ENCODE results near the gene PBX1. TPM values are rescaled to one million over a fixed set of nuclear protein-coding genes. Genes with fewer than 3 reads are reported as not detected.

Gene PBX1
- total RNA-seq, 3 donors from 2014 or later: 64.5 to 126 (median 95.4) TPM

- no peaks in the 10 kb centered on the region for H3K9me3 ChIP-seq
- H3K27me3 ChIP-seq: no peaks in the 10 kb centered on the region
- TF ChIP-seq, protein P1, sequence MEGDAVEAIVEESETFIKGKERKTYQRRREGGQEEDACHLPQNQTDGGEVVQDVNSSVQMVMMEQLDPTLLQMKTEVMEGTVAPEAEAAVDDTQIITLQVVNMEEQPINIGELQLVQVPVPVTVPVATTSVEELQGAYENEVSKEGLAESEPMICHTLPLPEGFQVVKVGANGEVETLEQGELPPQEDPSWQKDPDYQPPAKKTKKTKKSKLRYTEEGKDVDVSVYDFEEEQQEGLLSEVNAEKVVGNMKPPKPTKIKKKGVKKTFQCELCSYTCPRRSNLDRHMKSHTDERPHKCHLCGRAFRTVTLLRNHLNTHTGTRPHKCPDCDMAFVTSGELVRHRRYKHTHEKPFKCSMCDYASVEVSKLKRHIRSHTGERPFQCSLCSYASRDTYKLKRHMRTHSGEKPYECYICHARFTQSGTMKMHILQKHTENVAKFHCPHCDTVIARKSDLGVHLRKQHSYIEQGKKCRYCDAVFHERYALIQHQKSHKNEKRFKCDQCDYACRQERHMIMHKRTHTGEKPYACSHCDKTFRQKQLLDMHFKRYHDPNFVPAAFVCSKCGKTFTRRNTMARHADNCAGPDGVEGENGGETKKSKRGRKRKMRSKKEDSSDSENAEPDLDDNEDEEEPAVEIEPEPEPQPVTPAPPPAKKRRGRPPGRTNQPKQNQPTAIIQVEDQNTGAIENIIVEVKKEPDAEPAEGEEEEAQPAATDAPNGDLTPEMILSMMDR (IDR thresholded peaks at IDR 0.05): no peak
- TF ChIP-seq POLR2AphosphoS5 (IDR thresholded peaks at IDR 0.05): no peak
- peaks cover 6 to 10% of the 10 kb centered on the region in 2 donors for H3K4me1 ChIP-seq
- DNase-seq (ENCODE audit: low spot score in 2 of 2): no peak
- peak overlapping the region; percentile 8 to 64 for H3K27ac ChIP-seq
- intact Hi-C loops (cut with DNase I; ENCODE audit: low total_unique reads): no loop called here
- H3K4me3 ChIP-seq: no peak overlapping the region
- no peaks in the 10 kb centered on the region for H3K36me3 ChIP-seq
Measured at GRCh38 chr1:164774413-164774812, 215.4 kb downstream of the PBX1 start.

DNA sequence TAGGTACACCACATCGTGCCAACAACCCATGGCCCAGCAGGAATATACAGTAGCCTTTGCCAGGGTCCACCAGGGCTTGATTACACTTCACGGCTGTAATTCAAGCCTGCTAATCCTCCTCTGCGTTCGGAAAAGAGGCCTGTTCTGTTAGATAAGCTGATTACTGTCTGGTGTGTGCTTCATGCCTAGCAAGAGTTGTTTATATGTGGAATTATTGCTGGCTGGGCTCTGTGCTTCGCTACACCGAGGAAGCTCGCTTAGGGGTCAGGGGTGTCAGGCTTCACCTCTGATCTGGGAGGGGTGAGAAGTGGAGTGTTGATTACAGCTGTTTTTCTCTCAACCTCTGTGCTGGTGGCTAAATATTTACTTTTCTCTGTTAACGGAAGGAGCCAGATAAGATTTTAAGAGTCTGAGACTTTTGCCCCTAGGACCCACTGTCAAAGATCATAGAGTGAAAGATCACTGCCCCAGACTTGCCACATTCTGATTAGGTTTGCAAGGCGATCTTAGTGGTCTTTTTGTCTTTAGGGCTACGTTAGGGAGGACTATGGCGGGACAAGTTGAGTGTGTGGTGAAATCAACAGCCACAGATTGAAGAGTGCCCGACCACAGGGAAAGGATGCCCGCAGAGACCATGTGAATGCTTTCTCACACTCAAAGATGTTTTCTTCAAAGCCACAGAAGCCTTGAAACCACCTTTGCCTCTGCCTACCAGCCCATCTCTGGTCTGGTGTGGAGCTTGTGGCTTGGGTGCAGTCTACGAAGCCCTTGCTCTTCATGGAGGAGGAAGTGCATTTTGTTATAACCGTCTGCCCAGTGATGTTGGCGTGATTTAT lies 216.1 kb downstream of the PBX1 start:
- Histone ChIP-seq H3K4me1 (peaks cover 6 to 10% of the 10 kb centered on the region in 2 donors), H3K9me3 (no peaks in the 10 kb centered on the region), H3K27ac (peak overlapping the region; percentile 8 to 64), H3K4me3 (no peak overlapping the region), H3K27me3 (no peaks in the 10 kb centered on the region), H3K36me3 (no peaks in the 10 kb centered on the region)
- DNase-seq (ENCODE audit: low spot score in 2 of 2): no peak
- TF ChIP-seq POLR2AphosphoS5 (IDR thresholded peaks at IDR 0.05) (no peak), POLR2A (IDR thresholded peaks at IDR 0.05) (no peak)
- TF ChIP-seq, protein P1 (IDR thresholded peaks at IDR 0.05): no peak
- intact Hi-C loops (cut with DNase I; ENCODE audit: low total_unique reads): no loop called here

- Histone ChIP-seq H3K27ac (no peak overlapping the region), H3K36me3 (no peaks in the 10 kb centered on the region), H3K4me3 (no peak overlapping the region), H3K4me1 (peaks cover 0 to 2% of the 10 kb centered on the region in 2 donors), H3K27me3 (no peaks in the 10 kb centered on the region), H3K9me3 (no peaks in the 10 kb centered on the region)
- no peak for TF ChIP-seq POLR2A (IDR thresholded peaks at IDR 0.05)
- no peak for TF ChIP-seq POLR2AphosphoS5 (IDR thresholded peaks at IDR 0.05)
- TF ChIP-seq, protein P1 (IDR thresholded peaks at IDR 0.05): no peak
- no peak for DNase-seq (ENCODE audit: low spot score in 2 of 2)
- intact Hi-C loops (cut with DNase I; ENCODE audit: low total_unique reads): no loop called here
Measured at GRCh38 chr1:164777518-164777917, 218.5 kb downstream of the PBX1 start.

DNA sequence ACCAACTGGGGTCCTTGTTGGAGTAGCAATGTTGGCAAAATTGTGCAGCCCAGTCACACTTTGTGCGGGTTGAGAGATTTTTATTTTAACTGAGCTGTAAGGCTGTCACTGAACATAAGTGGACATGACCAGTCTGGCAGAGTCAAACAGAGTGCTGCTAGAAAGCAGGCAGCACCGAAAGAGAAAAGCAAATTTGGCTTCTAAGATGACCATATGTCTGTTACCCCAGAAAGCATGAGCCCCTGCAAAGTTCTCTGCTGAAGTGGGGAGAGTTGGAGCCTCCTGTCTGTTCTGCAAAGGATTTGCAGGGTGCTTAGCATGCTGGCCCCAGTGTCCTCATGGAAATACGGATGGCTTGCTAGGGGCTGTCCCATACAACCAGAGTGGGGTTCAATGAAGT lies 220.4 kb downstream of the PBX1 start:
- intact Hi-C loops (cut with DNase I; ENCODE audit: low total_unique reads): no loop called here
- Histone ChIP-seq H3K4me3 (no peak overlapping the region), H3K27me3 (no peaks in the 10 kb centered on the region), H3K4me1 (no peaks in the 10 kb centered on the region), H3K36me3 (no peaks in the 10 kb centered on the region), H3K9me3 (no peaks in the 10 kb centered on the region), H3K27ac (peak overlapping the region in 1 of 2 donors; percentile 72)
- TF ChIP-seq POLR2A (IDR thresholded peaks at IDR 0.05) (no peak), POLR2AphosphoS5 (IDR thresholded peaks at IDR 0.05) (no peak)
- TF ChIP-seq, protein P1 (IDR thresholded peaks at IDR 0.05): no peak
- DNase-seq (ENCODE audit: low spot score in 2 of 2): no peak

DNA sequence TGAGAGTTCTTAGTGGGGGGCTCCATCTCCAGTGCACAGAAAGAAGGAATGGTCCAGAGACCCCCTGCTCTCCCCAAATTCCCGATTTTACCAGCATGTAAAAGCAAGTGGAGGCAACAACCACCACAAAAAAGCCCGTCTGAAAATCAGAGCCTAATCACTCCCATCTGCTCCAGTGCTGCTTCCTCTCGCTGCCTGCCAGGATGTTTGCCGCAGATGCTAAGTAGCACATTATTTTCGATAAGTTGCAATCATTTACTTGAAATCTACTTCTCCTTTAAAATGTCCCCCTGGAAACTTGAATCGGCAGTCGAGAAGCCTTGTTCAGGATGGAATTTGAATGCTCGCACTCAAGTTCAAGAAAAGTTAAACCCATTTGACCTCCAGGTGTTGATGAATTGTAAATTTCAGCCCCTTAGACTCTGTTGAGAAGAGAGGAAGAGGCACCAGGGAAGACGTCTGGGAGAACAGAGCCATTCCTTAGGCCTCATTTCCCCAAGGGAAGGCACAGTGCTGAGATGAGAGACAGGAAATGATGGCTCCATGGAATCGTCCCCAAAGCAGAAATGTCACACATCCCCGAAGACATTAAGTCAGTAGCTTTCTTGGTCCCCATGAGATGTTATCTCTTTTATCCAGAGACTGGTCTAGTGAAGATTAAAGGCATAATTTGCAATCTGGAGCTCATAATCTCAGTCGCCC lies 221.3 kb downstream of the PBX1 start:
- Histone ChIP-seq H3K36me3 (no peaks in the 10 kb centered on the region), H3K27me3 (no peaks in the 10 kb centered on the region), H3K9me3 (no peaks in the 10 kb centered on the region), H3K4me3 (peak overlapping the region in 1 of 3 donors; percentile 13), H3K27ac (peak overlapping the region; percentile 72 to 73), H3K4me1 (no peaks in the 10 kb centered on the region)
- no peak for DNase-seq (ENCODE audit: low spot score in 2 of 2)
- intact Hi-C loops (cut with DNase I; ENCODE audit: low total_unique reads): loop anchor here (10.0 kb wide), 1 partner anchor 225 kb away; the partner anchor contains the start of gene PBX1
- TF ChIP-seq, protein P1 (IDR thresholded peaks at IDR 0.05): no peak
- no peak for TF ChIP-seq POLR2A (IDR thresholded peaks at IDR 0.05)
- TF ChIP-seq POLR2AphosphoS5 (IDR thresholded peaks at IDR 0.05): no peak

All from breast epithelium (tissue), 4 donors.